Right cardiac atrium (tissue), 5 donors: ENCODE results near the gene AP3S2. TPM values are rescaled to one million over a fixed set of nuclear protein-coding genes. Genes with fewer than 3 reads are reported as not detected.
A peak's percentile ranks its signal among the peaks of the same experiment; 100 is the strongest.

Source experiments
- ATAC-seq, 2 donors: fragments of 200-7000 bp; cut with Tn5 transposase; one replicate each; pipeline versions ENCODE4 v1.8.0 to v1.9.1; 2020; ENCODE audit warnings: moderate library complexity in 2 of 2, mild to moderate bottlenecking in 1 of 2
- DNase-seq, 3 donors: peaks; one replicate each; pipeline ENCODE4 v3.0.0-alpha.2; 2020
- H3K27ac ChIP-seq: one replicate; pipeline ENCODE4 v1.5.1; 2013; ENCODE audit warnings: mild to moderate bottlenecking, low read length, control low read depth, moderate library complexity
- H3K27me3 ChIP-seq: one replicate; pipeline ENCODE4 v1.6.1; 2013; ENCODE audit not compliant: control insufficient read depth, insufficient read depth
- H3K4me1 ChIP-seq: one replicate; pipeline ENCODE4 v1.6.1; 2013; ENCODE audit warnings: low read length; ENCODE audit not compliant: control insufficient read depth, insufficient read depth
- H3K4me3 ChIP-seq: one replicate; pipeline ENCODE4 v1.5.1; 2013; ENCODE audit warnings: low read length, control low read depth
- H3K9me3 ChIP-seq: one replicate; pipeline ENCODE4 v1.6.1; 2013; ENCODE audit warnings: low read length; ENCODE audit not compliant: control insufficient read depth
- WGBS: extraction: QIAGEN DNeasy Blood & Tissue Kit; methylation state at CpG from one replicate; pipeline ENCODE4 v1.1.7; 2013; 5-methylcytosine and 5-hydroxymethylcytosine counted together
- intact Hi-C, 4 donors: fragments of 100-400 bp; cut with DNase I; formaldehyde crosslinking; loops; one replicate each; pipeline versions ENCODE4 v1.11.0 to v1.14.0; 2022 to 2023
- polyA plus RNA-seq: library from polyadenylated mRNA; stranded (reverse); fragments of 200-250 nt; gene quantifications from one replicate; pipeline ENCODE4 v1.2.3, GENCODE V29; 2013
- total RNA-seq, 4 donors: library from RNA; stranded (reverse); fragmentation: NEBNext Ultra II Directional; extraction: Animal tissue kit (Norgen Biotek cat#: 25700); gene quantifications; one replicate each; pipeline ENCODE4 v1.2.1, GENCODE V29; 2021
- donor health status: healthy with polysubstance abuse.
- donor health status: DM: no; HTN: yes; CAD: no.
- donor health status: DM: no; HTN: no; CAD: no.
- donor health status: DM: no; HTN: yes; CAD: no; lungs with severe emphysema.
- donor health status: DM: yes; HTN: yes; CAD: no.

The AP3S2 gene
- total and polyA plus RNA-seq, 5 donors = 28.8 to 42.6 (median 40.2) TPM

GRCh38 chr15:89813381-89814111, 80.2 kb downstream of the AP3S2 start:
- intact Hi-C loops = no loop called here
- H3K4me3 ChIP-seq = peak overlapping the region; percentile 60
- no peaks in the 10 kb centered on the region for H3K9me3 ChIP-seq
- ATAC-seq = no peak
- peaks cover 8% of the 10 kb centered on the region for H3K4me1 ChIP-seq
- 81% methylated on average over 13 of the region's 13 CpGs for WGBS
- H3K27ac ChIP-seq = no peak overlapping the region
- H3K27me3 ChIP-seq = no peaks in the 10 kb centered on the region
- DNase-seq = peak in 2 of 3 donors; percentile 13 to 36

- WGBS = 96% methylated on average over 7 of the region's 7 CpGs
- Histone ChIP-seq H3K27ac (no peak overlapping the region), H3K4me1 (peaks cover 8% of the 10 kb centered on the region), H3K9me3 (no peaks in the 10 kb centered on the region), H3K4me3 (no peak overlapping the region), H3K27me3 (no peaks in the 10 kb centered on the region)
- intact Hi-C loops = no loop called here
- DNase-seq (peak in 1 of 3 donors; percentile 59), ATAC-seq (no peak)
Measured at GRCh38 chr15:89812847-89813320, 80.9 kb downstream of the AP3S2 start.

- H3K27me3 ChIP-seq = no peaks in the 10 kb centered on the region
- DNase-seq (peak; percentile 76 to 90 (median 79)), ATAC-seq (peak; percentile 77 to 85)
- intact Hi-C loops = no loop called here
- peaks cover 8% of the 10 kb centered on the region for H3K4me1 ChIP-seq
- WGBS = 42% methylated on average over 8 of the region's 8 CpGs
- peak overlapping the region; percentile 23 for H3K27ac ChIP-seq
- H3K4me3 ChIP-seq = no peak overlapping the region
- H3K9me3 ChIP-seq = no peaks in the 10 kb centered on the region
Measured at GRCh38 chr15:89812011-89812846, 81.6 kb downstream of the AP3S2 start.

GRCh38 chr15:89810837-89811236, 83.0 kb downstream of the AP3S2 start:
- WGBS = 96% methylated on average over 7 of the region's 7 CpGs
- ATAC-seq (no peak), DNase-seq (peak in 1 of 3 donors; percentile 10)
- no peaks in the 10 kb centered on the region for H3K27me3 ChIP-seq
- intact Hi-C loops = no loop called here
- peaks cover 8% of the 10 kb centered on the region for H3K4me1 ChIP-seq
- H3K27ac ChIP-seq = no peak overlapping the region
- no peak overlapping the region for H3K4me3 ChIP-seq
- no peaks in the 10 kb centered on the region for H3K9me3 ChIP-seq

- peaks cover 8% of the 10 kb centered on the region for H3K4me1 ChIP-seq
- no peak for ATAC-seq
- no peak overlapping the region for H3K4me3 ChIP-seq
- WGBS = 97% methylated on average over 5 of the region's 5 CpGs
- H3K9me3 ChIP-seq = no peaks in the 10 kb centered on the region
- no peak for DNase-seq
- H3K27ac ChIP-seq = no peak overlapping the region
- H3K27me3 ChIP-seq = no peaks in the 10 kb centered on the region
- intact Hi-C loops = no loop called here
Measured at GRCh38 chr15:89809787-89810148, 84.0 kb downstream of the AP3S2 start.

GRCh38 chr15:89809093-89809786, 84.6 kb downstream of the AP3S2 start:
- peaks cover 8% of the 10 kb centered on the region for H3K4me1 ChIP-seq
- no peaks in the 10 kb centered on the region for H3K9me3 ChIP-seq
- 68% methylated on average over 8 of the region's 8 CpGs for whole genome bisulfite sequencing
- H3K27me3 ChIP-seq = no peaks in the 10 kb centered on the region
- DNase-seq (peak in 2 of 3 donors; percentile 26 to 71), ATAC-seq (peak in 1 of 2 donors; percentile 36)
- no peak overlapping the region for H3K4me3 ChIP-seq
- intact Hi-C loops = no loop called here
- no peak overlapping the region for H3K27ac ChIP-seq

- ATAC-seq (no peak), DNase-seq (peak in 1 of 3 donors; percentile 46)
- Histone ChIP-seq H3K9me3 (no peaks in the 10 kb centered on the region), H3K4me3 (no peak overlapping the region), H3K27me3 (no peaks in the 10 kb centered on the region), H3K27ac (no peak overlapping the region), H3K4me1 (peaks cover 8% of the 10 kb centered on the region)
- 90% methylated on average over 10 of the region's 10 CpGs for WGBS
- intact Hi-C loops = no loop called here
Measured at GRCh38 chr15:89808160-89808870, 85.5 kb downstream of the AP3S2 start.

- 92% methylated on average over 6 of the region's 6 CpGs for WGBS
- Histone ChIP-seq H3K27ac (no peak overlapping the region), H3K9me3 (no peaks in the 10 kb centered on the region), H3K4me3 (no peak overlapping the region), H3K27me3 (no peaks in the 10 kb centered on the region), H3K4me1 (peaks cover 8% of the 10 kb centered on the region)
- DNase-seq (no peak), ATAC-seq (no peak)
- intact Hi-C loops = no loop called here
Measured at GRCh38 chr15:89807689-89808088, 86.1 kb downstream of the AP3S2 start.

GRCh38 chr15:89806559-89807550, 86.9 kb downstream of the AP3S2 start:
- 84% methylated on average over 22 of the region's 22 CpGs for WGBS
- Histone ChIP-seq H3K9me3 (no peaks in the 10 kb centered on the region), H3K4me1 (peaks cover 2% of the 10 kb centered on the region), H3K4me3 (no peak overlapping the region), H3K27ac (no peak overlapping the region), H3K27me3 (no peaks in the 10 kb centered on the region)
- DNase-seq = peak in 1 of 3 donors; percentile 16
- intact Hi-C loops = no loop called here
- no peak for ATAC-seq

- ATAC-seq = no peak
- WGBS = 90% methylated on average over 21 of the region's 21 CpGs
- Histone ChIP-seq H3K27ac (no peak overlapping the region), H3K4me1 (peaks cover 2% of the 10 kb centered on the region), H3K4me3 (no peak overlapping the region), H3K27me3 (no peaks in the 10 kb centered on the region), H3K9me3 (no peaks in the 10 kb centered on the region)
- intact Hi-C loops = no loop called here
- DNase-seq = peak in 1 of 3 donors; percentile 38
Measured at GRCh38 chr15:89806210-89806558, 87.6 kb downstream of the AP3S2 start.
